Adipocyte (in vitro differentiated cells): ENCODE data around the gene C16orf89.
"Not testable (repeated sequence)": the region's sequence is repeated elsewhere in the genome, so short reads cannot be mapped to it uniquely, and the experiment has no call there.

ENCODE experiments used
- DNase-seq: peaks from one replicate; pipeline ENCODE4 v3.0.0-alpha.2; 2015; ENCODE audit warnings: low read depth
- H3K27me3 ChIP-seq: replicated peaks from 2 replicates; pipeline ENCODE4 v1.7.0; 2013; ENCODE audit warnings: mild to moderate bottlenecking, low read length, moderate library complexity; ENCODE audit not compliant: control insufficient read depth, insufficient read depth
- H3K36me3 ChIP-seq: 2 replicates; pipeline ENCODE4 v1.7.0; 2013; ENCODE audit warnings: low read length, mild to moderate bottlenecking, moderate library complexity; ENCODE audit not compliant: control insufficient read depth, insufficient read depth, severe bottlenecking
- H3K4me1 ChIP-seq: 2 replicates; pipeline ENCODE4 v1.7.0; 2013; ENCODE audit warnings: mild to moderate bottlenecking, low read length, moderate library complexity; ENCODE audit not compliant: control insufficient read depth, insufficient read depth
- H3K4me3 ChIP-seq: 2 replicates; pipeline ENCODE4 v1.7.0; 2013; ENCODE audit warnings: mild to moderate bottlenecking, low read length, moderate library complexity
- H3K9ac ChIP-seq: 2 replicates; pipeline ENCODE4 v1.7.0; 2013; ENCODE audit warnings: mild to moderate bottlenecking, low read length, moderate library complexity
- H3K9me3 ChIP-seq: 2 replicates; pipeline ENCODE4 v1.7.0; 2013; ENCODE audit warnings: mild to moderate bottlenecking, low read length, moderate library complexity; ENCODE audit not compliant: control insufficient read depth

C16orf89 gene

GRCh38 chr16:5080996-5081395 lies 15.2 kb upstream of the C16orf89 start:
- H3K9me3 ChIP-seq, H3K27me3 ChIP-seq, H3K9ac ChIP-seq, H3K4me1 ChIP-seq, DNase-seq, H3K4me3 ChIP-seq: not testable (repeated sequence)
- peaks cover 21% of the 10 kb centered on the region for H3K36me3 ChIP-seq

- not testable (repeated sequence) for H3K4me1 ChIP-seq, H3K9ac ChIP-seq, DNase-seq, H3K27me3 ChIP-seq, H3K9me3 ChIP-seq, H3K4me3 ChIP-seq
- H3K36me3 ChIP-seq = peaks cover 26% of the 10 kb centered on the region
Measured at GRCh38 chr16:5080461-5080860, 14.7 kb upstream of the C16orf89 start.

DNA sequence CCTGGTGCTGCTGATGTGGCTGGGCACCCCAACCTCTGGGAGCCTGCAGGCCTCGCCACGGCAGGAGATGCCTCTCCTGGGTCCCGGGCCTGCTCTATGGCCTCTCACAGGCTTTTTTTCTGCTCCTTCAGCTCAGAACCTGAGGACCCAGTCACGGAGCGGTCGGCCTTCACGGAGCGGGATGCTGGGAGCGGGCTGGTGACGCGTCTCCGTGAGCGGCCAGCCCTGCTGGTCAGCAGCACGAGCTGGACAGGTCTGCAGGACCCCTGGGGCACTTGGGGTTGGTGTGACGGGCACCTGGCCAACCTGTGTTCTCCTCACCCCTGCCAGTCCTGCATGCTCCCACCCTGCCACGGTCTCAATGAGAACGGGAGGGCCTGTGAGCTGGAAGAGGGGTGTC lies 12.9 kb upstream of the C16orf89 start:
- no peaks in the 10 kb centered on the region for H3K4me1 ChIP-seq
- no peak for DNase-seq
- H3K27me3 ChIP-seq = no peaks in the 10 kb centered on the region
- H3K9ac ChIP-seq = no peak overlapping the region
- no peaks in the 10 kb centered on the region for H3K9me3 ChIP-seq
- no peak overlapping the region for H3K4me3 ChIP-seq
- H3K36me3 ChIP-seq = peaks cover 26% of the 10 kb centered on the region

- peaks cover 11% of the 10 kb centered on the region for H3K4me1 ChIP-seq
- DNase-seq = no peak
- no peaks in the 10 kb centered on the region for H3K9me3 ChIP-seq
- peaks cover 23% of the 10 kb centered on the region for H3K36me3 ChIP-seq
- no peak overlapping the region for H3K9ac ChIP-seq
- no peaks in the 10 kb centered on the region for H3K27me3 ChIP-seq
- H3K4me3 ChIP-seq = no peak overlapping the region
Measured at GRCh38 chr16:5077304-5077703, 11.5 kb upstream of the C16orf89 start.

DNA sequence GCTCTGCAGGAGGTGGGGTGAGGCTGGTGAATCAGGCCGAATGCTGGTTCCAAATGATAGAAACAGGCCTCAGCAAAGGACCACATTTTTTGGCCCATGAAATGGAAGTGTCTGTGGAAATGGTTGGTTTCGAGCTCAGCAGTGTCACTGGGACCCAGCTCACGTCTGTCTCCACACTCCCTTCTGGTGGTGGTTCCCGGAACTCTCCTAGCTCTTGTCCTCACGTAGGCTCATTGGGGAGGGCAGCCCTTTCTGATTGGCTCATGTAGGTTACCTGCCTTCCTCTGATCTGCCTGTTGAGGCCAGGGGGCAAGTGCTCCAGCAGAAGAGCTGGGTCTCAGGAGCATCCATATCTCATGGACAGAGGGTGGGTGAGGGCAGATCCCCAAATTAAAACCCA lies 9.9 kb upstream of the C16orf89 start:
- Histone ChIP-seq H3K36me3 (peaks cover 23% of the 10 kb centered on the region), H3K27me3 (no peaks in the 10 kb centered on the region), H3K9me3 (no peaks in the 10 kb centered on the region), H3K4me1 (peaks cover 18% of the 10 kb centered on the region), H3K4me3 (no peak overlapping the region), H3K9ac (no peak overlapping the region)
- DNase-seq = no peak

- not testable (repeated sequence) for H3K9me3 ChIP-seq, H3K27me3 ChIP-seq, H3K9ac ChIP-seq, H3K4me3 ChIP-seq, DNase-seq
- Histone ChIP-seq H3K4me1 (peaks cover 18% of the 10 kb centered on the region), H3K36me3 (peaks cover 23% of the 10 kb centered on the region)
Measured at GRCh38 chr16:5073771-5074170, 8.0 kb upstream of the C16orf89 start.

- H3K9me3 ChIP-seq = no peaks in the 10 kb centered on the region
Measured at GRCh38 chr16:5073279-5073629, 7.5 kb upstream of the C16orf89 start.

DNA sequence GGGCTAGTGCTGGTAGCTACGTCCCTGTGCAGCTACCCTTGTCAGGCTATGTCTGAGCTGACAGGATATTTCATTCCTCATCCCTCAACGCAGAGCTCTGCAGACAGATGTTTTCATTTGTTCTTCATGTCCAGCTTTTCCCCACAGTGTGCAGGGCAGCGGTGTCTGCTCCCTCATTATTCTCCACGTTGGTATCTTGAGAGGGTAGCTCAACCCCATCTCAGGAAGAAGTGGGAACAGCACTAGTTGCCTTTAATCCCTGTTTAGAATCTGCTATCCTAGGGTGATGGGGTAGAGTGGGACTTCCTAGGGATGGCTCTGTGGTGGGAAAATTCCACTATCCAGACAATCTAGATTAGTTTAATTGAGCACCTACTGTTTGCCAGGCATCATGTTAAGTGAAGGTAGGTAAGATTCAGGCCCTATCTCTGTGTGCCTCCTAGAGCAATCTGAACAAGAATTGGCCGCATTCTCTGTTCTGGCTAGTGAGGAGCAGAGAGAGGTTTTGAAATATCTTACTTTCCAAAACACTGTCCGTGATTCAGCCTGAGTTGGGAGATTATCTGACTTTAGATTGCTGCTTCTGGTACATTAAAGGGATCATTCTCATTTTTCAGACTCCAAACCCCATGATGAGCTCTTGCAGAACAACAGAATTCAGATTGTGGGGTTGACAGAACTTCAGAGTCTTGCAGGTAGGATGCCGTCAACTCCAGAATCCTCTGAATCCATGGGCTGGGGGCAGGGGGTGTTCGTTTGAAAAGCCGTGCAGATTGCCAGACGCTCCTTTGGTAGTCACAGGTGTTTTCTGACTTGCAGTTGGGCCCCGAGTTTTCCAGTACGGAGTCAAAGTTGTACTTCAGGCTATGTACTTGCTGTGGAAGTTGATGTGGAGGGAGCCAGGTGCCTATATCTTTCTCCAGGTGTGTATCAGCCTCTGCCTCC lies 6.8 kb upstream of the C16orf89 start:
- Histone ChIP-seq H3K4me1 (peaks cover 18% of the 10 kb centered on the region), H3K9ac (peak overlapping the region; percentile 95), H3K27me3 (no peaks in the 10 kb centered on the region), H3K36me3 (peaks cover 20% of the 10 kb centered on the region), H3K4me3 (peak overlapping the region; percentile 95), H3K9me3 (no peaks in the 10 kb centered on the region)
- DNase-seq = no peak

More at GRCh38 chr16:5073279-5073629, 7.5 kb upstream of the C16orf89 start:
- H3K27me3 ChIP-seq = no peaks in the 10 kb centered on the region
- DNase-seq = peak; percentile 16
- peaks cover 23% of the 10 kb centered on the region for H3K36me3 ChIP-seq
- no peak overlapping the region for H3K9ac ChIP-seq
- H3K4me3 ChIP-seq = no peak overlapping the region
- peaks cover 18% of the 10 kb centered on the region for H3K4me1 ChIP-seq

DNA sequence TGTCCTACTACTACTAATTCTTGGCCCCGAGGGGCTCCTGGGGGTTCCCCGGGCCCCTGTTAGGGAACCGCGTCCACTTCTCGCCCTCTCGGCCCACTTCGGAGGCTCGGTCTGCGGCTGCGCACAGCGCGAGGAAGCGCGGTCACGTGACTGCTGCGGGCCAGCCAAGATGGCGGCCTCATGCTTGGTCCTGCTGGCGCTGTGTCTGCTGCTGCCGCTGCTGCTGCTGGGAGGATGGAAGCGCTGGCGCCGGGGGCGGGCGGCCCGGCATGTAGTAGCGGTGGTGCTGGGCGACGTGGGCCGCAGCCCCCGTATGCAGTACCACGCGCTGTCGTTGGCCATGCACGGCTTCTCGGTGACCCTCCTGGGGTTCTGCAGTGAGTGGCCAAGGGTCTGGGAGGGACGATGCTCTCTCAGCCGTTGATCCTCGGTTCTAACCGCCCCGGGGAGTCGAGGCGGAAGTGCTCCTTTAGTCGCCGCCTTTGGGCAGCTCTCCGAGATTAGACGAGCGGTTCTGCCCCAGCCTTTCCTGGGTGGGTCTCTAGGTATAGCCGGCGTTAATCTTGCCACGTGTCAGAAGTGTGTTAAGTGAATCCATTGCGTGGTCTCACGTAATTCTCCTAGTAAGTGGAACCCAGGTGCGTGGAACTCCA lies 6.1 kb upstream of the C16orf89 start, which contains the start of gene ALG1:
Gene ALG1 (plus strand): TSS at position 163 of the 653 bp plus-strand sequence. CDS start 7 bp downstream, at position 170.
- DNase-seq = peak; percentile 95
- no peaks in the 10 kb centered on the region for H3K9me3 ChIP-seq

GRCh38 chr16:5071341-5071680 lies 5.6 kb upstream of the C16orf89 start:
- DNase-seq = no peak
- Histone ChIP-seq H3K9me3 (no peaks in the 10 kb centered on the region), H3K9ac (peak overlapping the region; percentile 95), H3K4me3 (peak overlapping the region; percentile 95), H3K4me1 (peaks cover 18% of the 10 kb centered on the region), H3K36me3 (peaks cover 12% of the 10 kb centered on the region), H3K27me3 (peaks cover 7% of the 10 kb centered on the region)

More for the DNA sequence above, 6.1 kb upstream of the C16orf89 start, which contains the start of gene ALG1:
- peak within 1 kb of the TSS; percentile 95 for H3K9ac ChIP-seq
- H3K27me3 ChIP-seq = peaks cover 4% of the 10 kb centered on the region
- peak within 1 kb of the TSS; percentile 95 for H3K4me3 ChIP-seq
- peaks cover 18% of the 10 kb centered on the region for H3K4me1 ChIP-seq
- H3K36me3 ChIP-seq = peaks cover 15% of the 10 kb centered on the region

GRCh38 chr16:5070431-5071186 lies 4.9 kb upstream of the C16orf89 start:
- no peaks in the 10 kb centered on the region for H3K9me3 ChIP-seq

More at GRCh38 chr16:5070431-5071186, 4.9 kb upstream of the C16orf89 start:
- peaks cover 20% of the 10 kb centered on the region for H3K4me1 ChIP-seq
- H3K4me3 ChIP-seq = no peak overlapping the region
- no peak overlapping the region for H3K9ac ChIP-seq
- peaks cover 5% of the 10 kb centered on the region for H3K36me3 ChIP-seq
- no peak for DNase-seq
- peaks cover 8% of the 10 kb centered on the region for H3K27me3 ChIP-seq
